Stimulated activated CD4-positive, alpha-beta T cell treated with anti-CD3 and anti-CD28 coated beads, TNF-alpha, amount 100 ng/mL, for 48 hours (primary cell): Measurements from ENCODE around the gene LLGL2.
A peak's percentile ranks its signal among the peaks of the same experiment; 100 is the strongest.

ENCODE experiments used
- DNase-seq, 3 donors: peaks; one replicate each; pipeline ENCODE4 v3.0.0-alpha.2; 2020; ENCODE audit warnings: low read depth in 3 of 3

LLGL2 gene

GRCh38 chr17:75612906-75613626 lies 87.6 kb downstream of the LLGL2 start:
- no peak for DNase-seq

GRCh38 chr17:75614006-75614405 lies 88.5 kb downstream of the LLGL2 start:
- no peak for DNase-seq

GRCh38 chr17:75614556-75615270 lies 89.2 kb downstream of the LLGL2 start:
- DNase-seq = no peak

GRCh38 chr17:75615301-75615700 lies 89.8 kb downstream of the LLGL2 start:
- DNase-seq = no peak

GRCh38 chr17:75616521-75617122 lies 91.1 kb downstream of the LLGL2 start:
- DNase-seq = no peak

- DNase-seq = no peak
Measured at GRCh38 chr17:75617218-75617617, 91.7 kb downstream of the LLGL2 start.

- DNase-seq = no peak
Measured at GRCh38 chr17:75617675-75618074, 92.2 kb downstream of the LLGL2 start.

- peak in 1 of 3 donors; percentile 20 for DNase-seq
Measured at GRCh38 chr17:75619506-75620431, 94.3 kb downstream of the LLGL2 start.

- DNase-seq = no peak
Measured at GRCh38 chr17:75621489-75621888, 96.0 kb downstream of the LLGL2 start.

GRCh38 chr17:75622076-75622475 lies 96.6 kb downstream of the LLGL2 start:
- DNase-seq = no peak

- no peak for DNase-seq
Measured at GRCh38 chr17:75622771-75623273, 97.3 kb downstream of the LLGL2 start.

GRCh38 chr17:75623386-75623785 lies 97.9 kb downstream of the LLGL2 start:
- no peak for DNase-seq

GRCh38 chr17:75624021-75624420 lies 98.5 kb downstream of the LLGL2 start:
- no peak for DNase-seq
